Measurements from ENCODE around the gene YTHDF2. TPM values are rescaled to one million over a fixed set of nuclear protein-coding genes. Genes with fewer than 3 reads are reported as not detected.
A peak's percentile ranks its signal among the peaks of the same experiment; 100 is the strongest.

Gene YTHDF2
- total and polyA plus RNA-seq, 2 of the 13 experiments (the other 11 are each of a cell fraction or from before 2014, with no cell fraction given) = 48.4 to 59.6 TPM

DNA sequence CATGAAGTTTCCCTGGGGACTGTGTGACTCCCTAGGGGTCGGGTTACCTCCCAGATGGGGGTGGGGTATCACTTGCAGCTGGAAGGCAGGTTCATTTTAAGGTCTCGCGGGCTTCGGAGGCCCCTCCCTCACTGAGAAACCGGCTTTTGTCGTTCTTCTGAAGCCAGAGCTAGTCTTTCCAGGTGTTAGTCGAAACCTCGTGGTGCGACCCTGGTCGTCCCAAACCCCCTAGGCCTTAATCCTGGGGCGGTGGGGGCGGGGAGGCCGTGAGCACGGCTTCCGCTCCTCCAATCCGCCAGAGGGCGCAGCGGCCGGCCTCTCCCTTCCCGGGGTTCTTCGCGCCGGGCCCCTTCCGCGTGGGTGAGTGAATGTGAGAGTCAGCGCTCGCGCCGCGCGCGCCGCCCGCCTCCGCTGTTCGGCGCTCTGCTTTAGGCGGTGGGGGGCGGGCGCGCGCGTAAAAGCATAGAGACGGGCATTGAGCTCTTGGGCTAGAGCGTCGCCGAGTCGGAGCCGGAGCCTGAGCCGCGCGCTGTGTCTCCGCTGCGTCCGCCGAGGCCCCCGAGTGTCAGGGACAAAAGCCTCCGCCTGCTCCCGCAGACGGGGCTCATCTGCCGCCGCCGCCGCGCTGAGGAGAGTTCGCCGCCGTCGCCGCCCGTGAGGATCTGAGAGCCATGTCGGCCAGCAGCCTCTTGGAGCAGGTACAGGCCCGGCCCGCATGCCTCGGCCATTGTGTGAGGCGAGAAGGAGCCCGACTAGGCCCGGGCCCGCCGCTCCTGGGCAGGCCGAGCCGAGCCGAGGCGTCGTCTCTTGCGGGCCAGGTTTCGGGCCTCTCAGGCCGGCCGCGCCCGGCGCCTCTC, at the start of gene YTHDF2 (continued):
- TF ChIP-seq, protein P1, sequence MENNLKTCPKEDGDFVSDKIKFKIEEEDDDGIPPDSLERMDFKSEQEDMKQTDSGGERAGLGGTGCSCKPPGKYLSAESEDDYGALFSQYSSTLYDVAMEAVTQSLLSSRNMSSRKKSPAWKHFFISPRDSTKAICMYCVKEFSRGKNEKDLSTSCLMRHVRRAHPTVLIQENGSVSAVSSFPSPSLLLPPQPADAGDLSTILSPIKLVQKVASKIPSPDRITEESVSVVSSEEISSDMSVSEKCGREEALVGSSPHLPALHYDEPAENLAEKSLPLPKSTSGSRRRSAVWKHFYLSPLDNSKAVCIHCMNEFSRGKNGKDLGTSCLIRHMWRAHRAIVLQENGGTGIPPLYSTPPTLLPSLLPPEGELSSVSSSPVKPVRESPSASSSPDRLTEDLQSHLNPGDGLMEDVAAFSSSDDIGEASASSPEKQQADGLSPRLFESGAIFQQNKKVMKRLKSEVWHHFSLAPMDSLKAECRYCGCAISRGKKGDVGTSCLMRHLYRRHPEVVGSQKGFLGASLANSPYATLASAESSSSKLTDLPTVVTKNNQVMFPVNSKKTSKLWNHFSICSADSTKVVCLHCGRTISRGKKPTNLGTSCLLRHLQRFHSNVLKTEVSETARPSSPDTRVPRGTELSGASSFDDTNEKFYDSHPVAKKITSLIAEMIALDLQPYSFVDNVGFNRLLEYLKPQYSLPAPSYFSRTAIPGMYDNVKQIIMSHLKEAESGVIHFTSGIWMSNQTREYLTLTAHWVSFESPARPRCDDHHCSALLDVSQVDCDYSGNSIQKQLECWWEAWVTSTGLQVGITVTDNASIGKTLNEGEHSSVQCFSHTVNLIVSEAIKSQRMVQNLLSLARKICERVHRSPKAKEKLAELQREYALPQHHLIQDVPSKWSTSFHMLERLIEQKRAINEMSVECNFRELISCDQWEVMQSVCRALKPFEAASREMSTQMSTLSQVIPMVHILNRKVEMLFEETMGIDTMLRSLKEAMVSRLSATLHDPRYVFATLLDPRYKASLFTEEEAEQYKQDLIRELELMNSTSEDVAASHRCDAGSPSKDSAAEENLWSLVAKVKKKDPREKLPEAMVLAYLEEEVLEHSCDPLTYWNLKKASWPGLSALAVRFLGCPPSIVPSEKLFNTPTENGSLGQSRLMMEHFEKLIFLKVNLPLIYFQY (CRISPR knock-in tag; IDR thresholded peaks at IDR 0.05; ENCODE audit: borderline replicate concordance) = no peak; the same call in 1 of the 2 replicates
- TF ChIP-seq RFX1 (IDR thresholded peaks at IDR 0.05) (no peak), ZNF260 (CRISPR knock-in tag; IDR thresholded peaks at IDR 0.05; ENCODE audit: borderline replicate concordance, low read depth) (0 out of 2 replicates have a peak, but pooled peaks have one; percentile 21), STAG1 (CRISPR knock-in tag; IDR thresholded peaks at IDR 0.05) (peak; percentile 22), ZFAT (CRISPR knock-in tag; conservative IDR thresholded peaks at IDR 0.05) (peak; percentile 81), MATR3 (CRISPR knock-in tag; IDR thresholded peaks at IDR 0.05) (no peak), ZNF646 (CRISPR knock-in tag; IDR thresholded peaks at IDR 0.05) (0 out of 2 replicates have a peak, but pooled peaks have one; percentile 22), PCBP2 (optimal IDR thresholded peaks at IDR 0.05; ENCODE audit: low read depth, low read length, poor library complexity, severe bottlenecking) (no peak), ZNF615 (CRISPR knock-in tag; IDR thresholded peaks at IDR 0.05; ENCODE audit: borderline replicate concordance) (peak; percentile 48; the same call in 1 of the 2 replicates), HOXA7 (CRISPR knock-in tag; IDR thresholded peaks at IDR 0.05) (no peak), ZBTB21 (CRISPR knock-in tag; IDR thresholded peaks at IDR 0.05) (0 out of 2 replicates have a peak, but pooled peaks have one; percentile 2), HHEX (CRISPR knock-in tag; IDR thresholded peaks at IDR 0.05) (no peak), ZNF382 (CRISPR knock-in tag; IDR thresholded peaks at IDR 0.05; ENCODE audit: borderline replicate concordance) (no peak), ZMYM3 (CRISPR knock-in tag; IDR thresholded peaks at IDR 0.05) (peak; percentile 72; the same call in 1 of the 2 replicates), IRF9 (CRISPR knock-in tag; IDR thresholded peaks at IDR 0.05; ENCODE audit: borderline replicate concordance) (peak; percentile 43)
- TF ChIP-seq, protein P2, sequence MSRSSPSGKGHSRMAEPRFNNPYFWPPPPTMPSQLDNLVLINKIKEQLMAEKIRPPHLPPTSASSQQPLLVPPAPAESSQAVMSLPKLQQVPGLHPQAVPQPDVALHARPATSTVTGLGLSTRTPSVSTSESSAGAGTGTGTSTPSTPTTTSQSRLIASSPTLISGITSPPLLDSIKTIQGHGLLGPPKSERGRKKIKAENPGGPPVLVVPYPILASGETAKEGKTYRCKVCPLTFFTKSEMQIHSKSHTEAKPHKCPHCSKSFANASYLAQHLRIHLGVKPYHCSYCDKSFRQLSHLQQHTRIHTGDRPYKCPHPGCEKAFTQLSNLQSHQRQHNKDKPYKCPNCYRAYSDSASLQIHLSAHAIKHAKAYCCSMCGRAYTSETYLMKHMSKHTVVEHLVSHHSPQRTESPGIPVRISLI (CRISPR knock-in tag; IDR thresholded peaks at IDR 0.05; ENCODE audit: borderline replicate concordance) = peak; percentile 70

Data from HepG2 (cell line).